CD4-positive, alpha-beta T cell treated with Interleukin-12 subunit alpha and Interleukin-12 subunit beta, for 1 hour (primary cell): Measurements from ENCODE around the gene BICC1.

Experiments
- DNase-seq: peaks from one replicate; pipeline ENCODE4 v3.0.0-alpha.2; 2020

Gene BICC1

DNA sequence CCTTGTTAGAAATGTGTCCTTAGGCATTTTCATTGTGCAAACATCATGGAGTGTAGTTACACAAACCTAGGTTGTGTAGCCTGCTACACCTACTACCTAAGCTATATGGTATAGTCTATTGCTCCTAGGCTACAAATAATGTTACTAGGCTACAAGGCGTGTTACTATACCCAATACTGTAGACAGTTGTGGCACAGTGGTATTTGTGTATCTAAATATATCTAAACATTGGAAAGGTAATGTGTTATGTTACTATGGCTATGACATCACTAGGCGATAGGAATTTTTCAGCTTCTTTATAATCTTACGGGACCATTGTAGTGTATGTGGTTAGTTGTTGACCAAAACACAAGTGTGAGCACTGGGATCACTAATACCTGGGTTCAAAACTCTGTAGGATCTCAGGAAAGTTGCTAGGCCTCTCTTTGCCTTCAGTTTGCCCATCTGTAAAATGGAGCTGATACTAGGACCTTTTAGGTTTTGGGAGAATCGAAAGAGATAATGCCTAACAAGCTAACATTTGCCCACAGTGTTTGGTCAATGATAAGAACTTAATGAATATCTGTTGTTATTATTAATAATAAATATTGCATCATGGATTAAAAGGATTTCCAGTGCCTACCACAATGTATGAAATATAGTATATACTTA, 2.7 kb downstream of the BICC1 start:
- no peak for DNase-seq

DNA sequence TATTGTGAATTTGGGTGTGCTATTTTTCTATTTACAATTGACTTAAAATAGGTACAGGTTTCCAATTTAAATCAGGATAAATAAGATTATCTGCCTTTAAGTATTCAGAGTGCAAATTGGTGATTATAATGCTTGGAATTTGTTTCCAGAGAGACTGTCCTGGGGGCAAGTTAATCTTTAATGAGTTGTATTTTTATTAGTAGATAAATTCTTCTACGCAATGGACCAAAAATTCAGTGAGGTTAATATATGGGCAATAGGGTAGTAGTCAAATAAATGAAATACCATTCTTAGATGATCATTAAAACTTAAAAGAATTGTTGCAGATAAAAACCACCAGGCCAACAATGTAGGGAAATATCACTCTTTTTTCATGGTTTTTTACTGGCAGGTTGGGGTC, 3.4 kb downstream of the BICC1 start:
- DNase-seq, result no peak

DNA sequence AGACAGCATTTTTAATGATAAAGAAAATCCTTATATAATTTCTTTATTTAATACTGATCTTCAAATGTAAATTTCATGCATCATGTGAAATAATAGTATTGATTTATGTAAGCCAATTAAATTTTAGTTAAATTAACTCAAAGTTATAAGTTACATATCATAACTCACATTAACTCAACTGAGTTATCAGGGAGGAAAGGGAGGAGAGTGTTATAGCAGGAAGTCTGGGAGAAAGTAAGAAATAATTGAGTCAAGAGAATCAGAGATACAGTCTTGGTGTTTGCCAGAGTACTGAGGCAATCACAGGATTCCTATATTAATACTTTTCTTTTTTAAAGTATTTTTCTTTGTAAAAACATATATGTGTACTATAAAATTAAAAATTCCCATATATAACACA, 4.0 kb downstream of the BICC1 start:
- no peak for DNase-seq

DNA sequence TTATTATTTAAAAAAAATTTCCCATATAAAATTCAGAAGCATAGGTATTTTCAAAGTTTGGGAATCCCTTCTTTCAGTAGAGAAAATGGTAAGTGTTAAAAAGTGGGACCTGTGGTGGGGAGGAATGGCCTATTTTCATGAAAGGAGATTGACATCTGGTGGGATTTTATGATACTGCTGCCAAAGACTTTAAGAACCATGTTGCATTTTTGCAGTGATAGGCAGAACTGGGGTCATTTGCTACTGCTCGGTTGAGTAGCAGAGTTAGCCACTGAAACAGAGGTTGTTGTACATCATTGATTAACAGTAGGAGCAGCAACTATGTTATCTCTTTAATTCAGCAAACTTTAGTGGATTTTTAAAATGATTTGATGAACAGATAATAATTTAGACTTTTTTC, 4.4 kb downstream of the BICC1 start:
- DNase-seq, result no peak

DNA sequence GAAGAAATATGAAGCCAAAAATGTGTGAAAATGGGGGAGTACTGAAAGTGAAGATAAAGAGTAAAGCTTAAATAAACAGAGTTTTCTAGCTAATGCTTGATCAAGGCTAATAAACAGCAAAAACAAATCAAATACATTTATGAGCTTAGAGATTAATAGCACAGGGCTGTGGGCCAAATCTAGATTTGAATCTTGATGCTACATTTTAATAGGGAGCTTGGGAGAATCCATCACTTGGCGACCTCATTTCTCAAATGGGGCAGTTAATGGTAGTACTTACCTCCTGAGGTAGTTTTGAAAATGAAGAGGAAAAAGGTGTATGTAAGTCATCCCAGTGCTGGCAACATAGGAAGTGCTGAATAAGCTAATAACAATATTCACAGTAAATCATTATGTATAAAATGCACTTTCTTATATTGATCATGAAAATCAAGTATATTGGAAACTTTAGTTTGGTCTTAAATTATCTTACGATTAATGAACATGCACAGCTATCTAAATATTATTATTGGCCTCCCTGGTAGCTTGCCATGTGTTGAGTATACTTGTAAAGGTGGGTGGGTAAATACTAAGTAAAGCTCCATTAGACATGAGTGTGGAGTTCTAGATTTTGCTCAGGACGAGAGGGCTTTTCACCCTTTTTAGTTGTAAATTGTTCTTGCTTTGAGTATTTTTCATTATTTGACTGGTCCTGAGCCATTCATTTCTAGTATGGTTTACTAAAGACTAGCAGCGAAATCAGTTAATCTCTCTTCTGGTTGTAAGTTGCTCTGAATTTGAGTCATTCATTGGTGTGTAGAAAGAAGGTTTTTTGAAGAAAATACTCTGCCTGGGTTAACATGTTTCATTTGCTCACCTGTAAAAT, 5.1 kb downstream of the BICC1 start:
- DNase-seq, result no peak

DNA sequence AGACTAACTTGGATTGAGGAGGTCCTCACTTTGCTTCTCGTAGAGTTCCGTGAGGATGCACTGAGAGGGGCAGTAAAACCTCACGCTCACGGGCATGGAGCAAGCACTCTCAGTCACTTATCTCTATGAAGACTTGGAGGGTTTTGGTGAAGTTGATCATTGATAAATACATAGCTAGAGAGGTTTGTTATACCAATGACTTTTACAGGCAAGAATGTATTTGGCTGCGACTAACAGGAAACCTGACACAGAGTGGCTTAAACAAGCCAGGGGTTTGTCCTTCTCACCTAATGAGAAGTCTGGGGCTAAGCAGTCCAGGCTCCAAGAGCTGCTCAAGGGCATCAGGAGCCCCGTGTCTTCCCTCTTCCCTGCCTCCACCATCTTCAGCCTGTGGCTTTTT, 6.1 kb downstream of the BICC1 start:
- no peak for DNase-seq

DNA sequence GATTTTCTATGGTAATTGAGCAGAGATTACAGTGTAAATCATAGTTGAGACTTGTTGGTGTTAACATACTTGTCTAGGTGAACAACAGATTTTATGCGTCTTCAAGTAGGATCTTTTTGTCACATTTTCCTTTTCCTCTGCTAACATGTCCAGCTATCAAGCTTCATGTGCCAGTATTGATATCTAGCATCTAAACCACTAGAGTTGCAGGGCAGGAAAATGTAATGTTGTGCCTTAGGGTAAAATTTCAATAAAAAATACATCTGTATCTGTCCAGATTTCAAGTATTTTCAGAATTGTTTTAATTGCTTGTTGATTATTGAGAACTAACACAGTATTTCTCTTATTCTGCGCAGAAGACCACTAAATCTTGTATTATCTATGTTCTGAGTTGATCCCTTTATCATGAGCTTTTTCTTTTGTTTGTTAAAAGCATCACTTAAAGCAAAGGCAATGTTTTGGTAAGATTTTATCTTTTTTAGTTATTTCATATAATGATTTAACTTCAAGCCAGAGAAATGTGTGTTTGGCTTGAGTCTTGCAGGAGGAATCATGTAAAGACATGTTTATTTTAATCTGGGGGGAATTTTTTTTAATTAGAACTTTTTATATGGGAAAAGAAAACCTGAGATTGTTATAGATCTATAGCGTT, 16.5 kb downstream of the BICC1 start:
- no peak for DNase-seq

DNA sequence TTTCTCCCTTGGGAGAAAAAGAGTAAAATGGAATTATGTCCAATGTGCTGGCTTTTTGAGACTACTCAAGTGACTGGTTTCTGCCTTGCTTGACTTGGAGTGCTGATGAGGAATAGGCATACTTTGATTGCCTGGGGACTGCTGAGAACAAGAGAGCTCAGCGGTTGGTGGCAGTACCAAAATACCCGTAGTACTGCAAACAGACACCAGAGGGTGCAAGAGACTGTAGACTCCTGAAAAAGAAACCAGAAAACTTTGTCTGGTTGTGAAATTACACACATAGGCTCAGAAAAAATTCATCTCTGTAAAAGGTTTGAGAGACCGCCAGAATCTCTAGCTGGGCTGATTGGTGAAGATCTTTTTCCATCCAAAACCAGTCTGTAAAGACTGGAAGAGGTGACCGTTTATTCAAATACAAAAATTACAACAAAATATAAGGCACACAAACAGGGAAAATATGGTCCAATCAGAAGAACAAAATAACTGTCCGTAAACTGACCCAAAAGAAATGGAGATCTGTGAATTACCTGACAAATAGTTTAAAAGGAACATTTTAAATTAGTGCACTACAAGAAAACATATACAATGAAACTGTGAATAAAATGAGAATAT, 18.5 kb downstream of the BICC1 start:
- DNase-seq, result peak; percentile 49

DNA sequence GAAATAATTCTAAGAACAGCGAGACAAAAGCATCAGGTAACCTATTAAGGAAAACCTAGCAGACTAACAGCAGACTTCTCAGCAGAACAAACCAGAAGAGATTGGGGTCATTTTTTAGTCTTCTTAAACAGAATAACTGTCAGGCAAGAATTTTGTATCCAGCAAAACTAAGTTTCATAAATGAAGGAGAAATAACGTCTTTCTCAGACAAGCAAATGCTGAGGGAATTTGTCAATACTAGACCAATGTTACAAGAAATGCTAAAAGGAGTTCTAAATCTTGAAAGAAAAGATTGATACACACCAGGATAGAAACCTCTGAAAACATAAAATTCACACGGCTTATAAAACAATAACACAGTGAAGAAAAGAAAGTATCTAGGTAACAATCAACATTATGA, 22.6 kb downstream of the BICC1 start:
- no peak for DNase-seq

DNA sequence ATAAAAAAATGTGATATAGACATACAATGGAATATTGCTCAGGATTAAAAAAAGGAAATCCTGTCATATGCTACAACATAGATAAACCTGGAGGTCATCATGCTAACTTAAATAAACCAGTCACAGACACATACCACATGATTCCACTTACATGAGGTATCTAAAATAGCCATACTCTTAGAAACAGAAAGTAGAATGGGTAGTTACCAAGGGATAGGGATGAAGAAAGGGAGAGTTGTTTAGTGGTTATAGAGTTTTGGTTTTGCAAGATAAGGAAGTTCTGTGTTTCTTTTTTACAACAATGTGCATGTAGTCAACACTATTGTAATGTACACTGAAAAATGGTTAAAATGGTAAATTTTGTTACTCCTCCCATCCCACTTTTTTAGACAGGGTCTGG, 30.5 kb downstream of the BICC1 start:
- no peak for DNase-seq

DNA sequence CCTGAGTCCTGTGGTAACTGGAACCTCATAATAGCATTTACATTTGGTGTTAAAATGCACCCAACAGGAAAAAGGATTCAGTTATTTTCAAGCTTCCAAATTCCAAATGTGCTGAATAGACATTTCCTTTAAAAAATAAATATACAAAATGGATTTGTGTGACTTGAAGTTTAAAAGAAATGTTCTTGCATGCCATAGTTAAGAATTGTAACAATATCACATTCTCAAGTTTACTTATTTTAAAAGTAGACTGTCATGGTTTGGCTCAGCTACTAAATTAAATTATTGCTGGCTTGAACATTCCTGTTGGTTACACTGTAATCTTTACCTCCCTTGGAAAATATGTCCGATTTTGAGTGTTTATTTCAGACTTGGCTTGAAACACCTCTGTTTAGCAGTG, 31.5 kb downstream of the BICC1 start:
- DNase-seq, result no peak

DNA sequence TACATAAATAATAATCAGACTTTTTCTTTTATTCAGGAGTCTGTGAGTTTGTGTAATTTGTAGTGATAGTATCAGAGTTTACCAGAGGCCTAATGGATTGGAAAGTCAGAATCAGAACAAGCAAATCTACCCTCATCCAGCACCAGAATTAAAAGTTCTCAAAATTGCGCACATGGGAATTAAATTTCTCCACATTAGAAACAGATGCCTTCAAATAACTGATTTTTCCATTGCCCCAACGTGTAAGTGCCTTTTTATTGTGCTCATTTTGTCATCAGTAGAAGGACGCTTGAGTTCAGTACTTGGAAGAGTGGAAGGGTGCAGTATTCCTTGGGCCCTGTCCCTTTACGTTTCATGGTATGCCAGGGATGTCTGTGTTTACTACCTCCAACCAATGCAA, 32.8 kb downstream of the BICC1 start:
- no peak for DNase-seq

DNA sequence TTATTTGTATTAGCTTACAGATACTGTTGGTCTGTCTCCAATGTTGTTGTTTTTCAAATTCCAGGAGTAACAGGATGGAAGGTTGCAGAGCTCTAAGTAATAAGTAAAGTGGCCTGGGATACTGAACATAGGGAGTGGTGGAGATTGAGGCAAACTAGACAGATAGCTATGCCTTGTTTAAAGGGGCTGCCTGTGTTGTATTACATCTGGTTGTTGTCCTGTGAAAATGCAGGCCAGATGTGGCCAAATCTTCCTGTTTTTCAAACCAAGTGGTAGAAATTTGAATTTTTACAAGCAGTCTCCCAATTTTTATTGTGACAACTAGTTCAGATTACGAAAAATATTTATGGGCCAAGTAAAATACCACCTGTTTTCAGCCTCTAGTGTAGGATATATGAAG, 33.5 kb downstream of the BICC1 start:
- no peak for DNase-seq

DNA sequence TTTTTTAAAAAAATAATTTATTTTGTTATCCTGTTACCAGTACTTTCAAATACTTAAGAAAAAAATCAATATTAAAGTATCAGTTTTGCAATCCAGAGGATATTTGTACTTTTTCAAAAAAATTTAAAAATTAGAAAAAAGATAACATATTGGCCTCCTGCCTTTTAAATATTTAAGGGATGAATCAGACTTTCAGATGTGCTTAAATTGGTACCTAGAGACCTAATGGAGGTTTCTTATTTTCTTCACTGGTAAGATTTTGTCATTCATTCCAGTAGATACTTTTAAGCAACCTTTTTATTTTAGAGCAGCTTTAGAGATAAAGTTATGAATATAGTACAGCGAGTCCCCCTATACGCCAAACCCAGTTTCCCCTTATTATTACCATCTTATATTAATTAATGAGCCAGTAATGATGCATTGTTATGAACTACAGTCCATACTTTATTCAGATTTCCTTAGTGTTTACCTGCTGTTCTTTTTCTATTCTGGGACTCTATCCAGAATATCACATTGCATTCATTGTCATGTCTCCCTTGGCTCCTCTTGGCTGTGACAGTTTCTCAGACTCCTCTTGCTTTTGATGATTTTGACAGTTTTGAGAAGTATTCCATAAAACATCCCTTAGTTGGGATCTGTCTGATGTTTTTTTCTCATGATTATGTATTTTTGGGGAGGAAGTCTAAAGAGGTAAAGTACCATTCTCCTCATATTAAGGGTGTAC, 34.2 kb downstream of the BICC1 start:
- no peak for DNase-seq

DNA sequence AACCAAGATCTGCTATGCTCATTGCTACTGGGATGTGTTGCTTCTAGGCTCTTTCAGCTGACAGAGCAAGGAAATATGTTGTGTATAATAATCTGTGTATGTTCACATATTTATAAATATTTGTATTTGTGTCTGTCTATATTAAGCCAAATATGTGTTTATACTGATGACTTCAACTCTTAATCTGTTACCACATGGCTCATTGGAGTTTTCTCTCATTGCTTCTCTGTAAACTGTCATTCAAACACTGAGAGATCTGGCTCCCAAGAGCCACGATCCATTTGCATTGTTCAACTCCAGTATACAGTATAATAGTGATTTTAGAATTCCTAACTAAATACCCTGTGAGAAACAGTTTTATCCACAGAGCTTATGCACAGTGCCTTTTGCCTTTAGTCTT, 35.3 kb downstream of the BICC1 start:
- DNase-seq, result no peak

DNA sequence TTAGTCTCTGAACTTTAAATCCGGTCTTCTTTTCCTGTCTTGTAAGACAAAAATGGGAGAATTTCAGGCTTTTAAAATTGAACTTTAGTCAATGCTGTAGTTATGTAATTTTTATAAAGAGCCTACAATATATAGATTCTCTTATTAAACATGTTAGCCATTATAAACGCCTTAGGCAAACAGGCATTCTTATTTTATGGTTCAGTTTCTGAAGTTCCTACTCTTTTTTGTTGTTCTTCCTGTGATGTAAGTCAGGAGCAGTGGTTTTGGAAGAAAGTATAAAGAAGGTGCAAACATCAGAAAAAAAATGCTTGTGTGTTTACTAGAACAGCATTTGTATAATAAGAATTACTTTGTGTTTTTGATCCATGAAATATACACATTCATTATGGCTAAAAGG, 41.6 kb downstream of the BICC1 start:
- no peak for DNase-seq

DNA sequence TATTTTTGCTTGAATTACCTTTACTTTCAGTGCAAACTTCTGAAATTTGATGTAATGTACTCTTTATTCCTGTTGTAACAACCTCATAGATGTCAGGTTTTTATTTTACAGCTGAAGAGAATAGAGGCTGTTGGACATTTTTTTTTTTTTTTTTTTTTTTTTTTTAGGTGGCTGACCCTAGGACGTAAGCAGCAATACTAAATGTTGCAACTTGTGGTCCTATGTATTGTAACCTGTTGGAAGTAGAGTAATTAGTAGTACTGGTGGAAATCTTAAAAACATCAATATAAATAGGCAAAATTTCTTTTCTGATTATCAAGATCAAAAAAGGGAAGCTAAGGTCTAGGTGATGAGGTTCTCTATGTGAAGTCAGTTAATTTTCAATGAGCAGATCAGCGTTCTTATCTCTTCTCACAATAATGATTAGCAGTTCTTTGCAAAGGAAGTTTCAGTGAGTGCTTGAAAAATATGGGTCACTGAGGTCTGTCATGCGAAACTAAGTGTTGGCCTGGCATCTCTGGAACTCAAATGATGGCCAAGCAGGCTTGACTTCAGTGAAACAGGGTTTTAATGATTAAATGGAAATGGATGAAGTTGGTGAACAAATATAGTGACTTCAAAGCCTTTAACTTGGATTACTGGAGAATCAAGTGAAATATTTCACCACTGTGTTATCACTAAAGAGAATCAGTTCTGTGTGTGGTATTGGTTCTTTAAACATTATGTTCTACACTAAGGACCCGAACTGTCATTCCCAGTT, 42.7 kb downstream of the BICC1 start:
- no peak for DNase-seq

DNA sequence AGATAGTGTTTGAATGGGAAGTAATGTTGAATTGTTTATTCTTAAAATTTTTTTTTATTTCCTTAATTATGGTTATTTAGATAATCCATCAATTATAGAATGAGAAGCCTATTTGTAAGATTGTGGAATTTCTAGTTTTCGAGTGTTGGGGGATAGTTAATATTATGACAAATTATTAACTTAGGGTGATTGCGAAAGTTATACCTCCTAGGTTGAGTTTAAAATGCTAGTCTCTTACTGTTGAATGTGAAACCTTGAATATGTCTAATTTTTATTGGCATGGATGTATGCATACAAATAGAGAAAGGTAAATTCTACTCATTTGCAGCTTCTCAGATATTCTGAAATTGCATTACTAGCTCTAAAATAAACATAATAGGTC, 43.2 kb downstream of the BICC1 start:
- DNase-seq, result no peak

DNA sequence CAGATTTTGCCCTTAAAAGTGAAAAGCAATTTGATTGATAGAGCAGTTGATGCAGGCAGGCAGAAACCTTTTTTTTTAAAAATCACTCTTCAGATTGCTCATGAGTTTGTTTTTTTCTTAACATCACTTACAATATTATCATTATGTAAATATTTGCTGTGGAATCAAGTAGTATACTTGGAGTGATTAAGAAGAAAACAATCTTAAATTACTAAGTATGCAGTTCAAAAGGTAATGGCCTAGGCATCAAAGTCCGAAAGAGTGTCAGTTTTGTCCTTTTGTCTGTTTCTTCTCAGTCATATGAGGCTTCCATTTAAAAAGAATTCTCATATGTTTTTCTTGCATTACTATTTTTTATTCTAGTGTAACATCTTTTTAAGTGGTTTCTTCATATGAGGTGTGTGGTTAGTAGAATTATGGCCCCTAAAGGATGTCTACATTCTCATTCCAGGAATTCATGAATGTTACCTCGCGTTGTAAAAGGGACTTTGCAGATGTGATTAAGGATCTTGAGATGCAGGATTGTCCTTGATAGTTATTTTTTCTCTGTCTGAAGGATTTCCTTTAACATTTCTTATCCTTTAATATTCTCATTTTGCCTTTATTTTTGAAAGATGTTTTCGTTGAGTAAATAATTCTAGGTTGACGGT, 44.0 kb downstream of the BICC1 start:
- DNase-seq, result no peak

DNA sequence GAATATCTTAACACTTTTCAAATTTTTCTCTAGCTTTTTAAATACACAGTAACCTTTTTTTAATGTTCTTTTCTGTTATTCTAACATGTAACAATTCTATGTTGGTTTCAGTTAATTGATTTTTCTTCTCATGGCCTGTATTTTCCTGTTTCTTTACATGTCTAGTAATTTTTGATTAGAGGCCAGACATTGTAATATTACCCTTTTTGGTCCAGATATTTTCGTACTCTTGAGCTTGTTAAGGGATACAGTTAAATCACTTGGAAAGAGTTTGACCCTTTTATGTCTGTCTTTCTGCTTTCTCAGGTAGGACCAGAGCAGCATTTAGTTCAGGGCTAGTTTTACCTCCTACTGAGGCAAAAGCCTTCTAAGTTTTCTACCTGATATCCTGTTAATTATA, 45.0 kb downstream of the BICC1 start:
- DNase-seq, result no peak

DNA sequence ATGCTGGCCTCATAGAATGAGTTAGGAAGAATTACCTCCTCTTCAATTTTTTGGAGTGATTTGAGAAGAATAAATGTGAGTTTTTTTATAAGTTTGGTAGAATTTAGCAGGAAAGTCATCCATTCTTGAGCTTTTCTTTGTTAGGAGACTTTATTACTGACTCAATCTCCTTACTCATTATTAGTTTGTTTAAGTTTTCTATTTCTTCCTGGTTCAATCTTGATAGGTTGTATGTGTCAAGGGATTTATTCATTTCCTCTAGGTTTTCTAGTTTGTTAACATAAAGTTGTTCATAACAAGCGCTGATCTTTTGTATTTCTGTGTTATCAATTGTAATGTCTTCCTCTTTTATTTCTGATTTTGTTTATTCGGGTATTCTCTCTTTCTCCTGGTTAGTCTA, 47.4 kb downstream of the BICC1 start:
- no peak for DNase-seq

DNA sequence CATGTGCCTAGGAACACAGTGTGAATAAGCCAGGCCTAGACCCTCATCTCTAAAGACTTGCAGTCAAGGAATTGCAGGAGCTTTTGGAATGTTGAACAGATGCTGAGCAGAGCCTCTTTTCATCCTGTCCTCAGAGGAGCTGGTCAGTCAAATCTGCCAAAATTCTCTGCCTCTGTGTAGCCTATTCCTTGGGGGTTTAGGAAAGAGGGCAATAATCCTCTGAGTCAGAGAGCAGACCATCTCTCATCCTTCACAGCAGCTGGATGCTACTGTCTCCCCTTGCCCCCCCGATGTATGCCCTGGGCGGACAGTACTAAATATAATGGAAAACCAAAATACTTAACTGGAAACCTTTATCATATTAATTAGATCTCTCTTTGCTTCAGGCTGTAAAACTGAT, 52.6 kb downstream of the BICC1 start:
- DNase-seq, result no peak
